Measurements from ENCODE around the gene IL11. TPM values are rescaled to one million over a fixed set of nuclear protein-coding genes. Genes with fewer than 3 reads are reported as not detected.

Gene IL11
- total and polyA plus RNA-seq, 2 donors (not counting 3 experiments of a cell fraction or from before 2014, with no cell fraction given), result not detected

DNA sequence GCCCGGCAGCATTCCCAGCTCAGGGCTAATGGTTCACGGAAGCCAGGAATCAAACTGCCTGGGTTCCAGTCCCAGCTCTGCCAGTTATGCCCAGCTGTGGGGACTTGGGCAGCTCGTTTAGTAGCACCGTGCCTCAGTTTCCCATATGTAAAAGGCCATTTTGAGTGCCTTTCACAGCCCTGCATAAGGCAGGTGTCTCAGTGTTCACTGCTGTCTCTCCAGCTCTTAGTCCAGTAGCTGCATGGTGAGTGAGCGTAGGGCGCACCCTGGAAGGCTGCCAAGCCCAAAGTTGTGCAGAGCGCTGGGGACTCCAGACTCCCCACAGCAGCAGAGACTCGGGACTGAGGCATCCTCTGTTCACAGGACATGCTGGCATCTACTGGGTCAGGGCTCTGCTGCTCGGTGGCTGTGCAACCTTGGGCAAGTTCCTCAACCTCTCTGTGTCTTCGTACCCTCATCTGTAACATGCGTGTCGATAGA, 21.0 kb upstream of the IL11 start:
- ChIA-PET CTCF (interaction anchor here (0.5 kb wide), 1 partner anchor 55 kb away, joined by 3 read pairs; no protein-coding TSS in a partner anchor), POLR2A (interaction anchor here (1.0 to 1.4 kb wide), 2 partner anchors 17 kb away, joined by 4 to 5 read pairs; partner anchors contain the start of gene UBE2S)
- peak; percentile 12 for FAIRE-seq
- dilution Hi-C loops (cut with MboI; ENCODE audit: extremely low pct_ligation_motif_present, low sequenced_read_pairs), result no loop called here
- Histone ChIP-seq H3K4me2 (ENCODE audit: insufficient read depth, low read length) (no peak overlapping the region), H3K27ac (ENCODE audit: insufficient read depth, low read depth, low read length) (no peak overlapping the region), H3K4me3 (replicated peaks in 1 of 3; ENCODE audit: insufficient read depth in 1 of 3, low read depth in 1 of 3, low read length in 3 of 3) (no peak overlapping the region), H3K9me3 (replicated peaks; ENCODE audit: control insufficient read depth, insufficient read depth, low read length) (no peaks in the 10 kb centered on the region), H3K4me1 (ENCODE audit: control insufficient read depth, extremely low read depth, insufficient read depth, low read length) (peaks cover 20% of the 10 kb centered on the region), H3K36me3 (ENCODE audit: control insufficient read depth in 2 of 2, extremely low read depth in 1 of 2, insufficient read depth in 2 of 2, low read length in 2 of 2) (peaks cover 14 to 30% of the 10 kb centered on the region in 2 experiments), H3K79me2 (ENCODE audit: control insufficient read depth, insufficient read depth, low read length) (peaks cover 37% of the 10 kb centered on the region), H3K9me1 (replicated peaks; ENCODE audit: control insufficient read depth, extremely low read depth, insufficient read depth, low read length) (no peaks in the 10 kb centered on the region), H3K27me3 (ENCODE audit: control insufficient read depth in 2 of 2, insufficient read depth in 2 of 2, low read length in 2 of 2) (no peaks in the 10 kb centered on the region), H2AFZ (ENCODE audit: low read depth, low read length) (no peak overlapping the region), H4K20me1 (replicated peaks; ENCODE audit: control insufficient read depth, extremely low read depth, insufficient read depth, low read length) (peaks cover 4% of the 10 kb centered on the region), H3K9ac (replicated peaks; ENCODE audit: extremely low read depth, insufficient read depth, low read length) (no peak overlapping the region)
- no peak for DNase-seq (ENCODE audit: low read depth, low spot score)
- TF ChIP-seq FOS (IDR thresholded peaks at IDR 0.05; ENCODE audit: borderline replicate concordance, insufficient read depth, low read length) (no peak), GATA2 (IDR thresholded peaks at IDR 0.05; ENCODE audit: insufficient read depth, insufficient read length, low read depth, low read length) (no peak), JUN (IDR thresholded peaks at IDR 0.05; ENCODE audit: borderline replicate concordance, insufficient read depth, insufficient read length, low read depth) (no peak), POLR2A (IDR thresholded peaks at IDR 0.05; ENCODE audit: low read depth, low read length) (peak; percentile 66), EZH2 (IDR thresholded peaks at IDR 0.05; ENCODE audit: borderline replicate concordance, low read depth, low read length, severe bottlenecking) (no peak), MYC (IDR thresholded peaks at IDR 0.05; ENCODE audit: low read depth, low read length) (no peak), POLR2AphosphoS5 (IDR thresholded peaks at IDR 0.05; ENCODE audit: insufficient read depth, low read depth, low read length) (peak; percentile 55)
- TF ChIP-seq, protein P1, sequence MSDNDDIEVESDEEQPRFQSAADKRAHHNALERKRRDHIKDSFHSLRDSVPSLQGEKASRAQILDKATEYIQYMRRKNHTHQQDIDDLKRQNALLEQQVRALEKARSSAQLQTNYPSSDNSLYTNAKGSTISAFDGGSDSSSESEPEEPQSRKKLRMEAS (IDR thresholded peaks at IDR 0.05; ENCODE audit: insufficient read depth, insufficient read length), result no peak
- TF ChIP-seq, protein P2, sequence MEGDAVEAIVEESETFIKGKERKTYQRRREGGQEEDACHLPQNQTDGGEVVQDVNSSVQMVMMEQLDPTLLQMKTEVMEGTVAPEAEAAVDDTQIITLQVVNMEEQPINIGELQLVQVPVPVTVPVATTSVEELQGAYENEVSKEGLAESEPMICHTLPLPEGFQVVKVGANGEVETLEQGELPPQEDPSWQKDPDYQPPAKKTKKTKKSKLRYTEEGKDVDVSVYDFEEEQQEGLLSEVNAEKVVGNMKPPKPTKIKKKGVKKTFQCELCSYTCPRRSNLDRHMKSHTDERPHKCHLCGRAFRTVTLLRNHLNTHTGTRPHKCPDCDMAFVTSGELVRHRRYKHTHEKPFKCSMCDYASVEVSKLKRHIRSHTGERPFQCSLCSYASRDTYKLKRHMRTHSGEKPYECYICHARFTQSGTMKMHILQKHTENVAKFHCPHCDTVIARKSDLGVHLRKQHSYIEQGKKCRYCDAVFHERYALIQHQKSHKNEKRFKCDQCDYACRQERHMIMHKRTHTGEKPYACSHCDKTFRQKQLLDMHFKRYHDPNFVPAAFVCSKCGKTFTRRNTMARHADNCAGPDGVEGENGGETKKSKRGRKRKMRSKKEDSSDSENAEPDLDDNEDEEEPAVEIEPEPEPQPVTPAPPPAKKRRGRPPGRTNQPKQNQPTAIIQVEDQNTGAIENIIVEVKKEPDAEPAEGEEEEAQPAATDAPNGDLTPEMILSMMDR (IDR thresholded peaks at IDR 0.05; ENCODE audit: extremely low read depth in 1 of 2, insufficient read depth in 1 of 2, low read depth in 1 of 2, low read length in 2 of 2), result no peak
- intact Hi-C loops (cut with micrococcal nuclease), result no loop called here
- no TSS peak for BruUV-seq (replicated peaks)
